Right lobe of liver (tissue), 4 donors: Measurements from ENCODE around the gene RNF157.

Experiments
- POLR2A ChIP-seq: fragments of 450-650 bp; IDR thresholded peaks from one replicate; pipeline ENCODE4 v1.6.1; 2017; ENCODE audit warnings: antibody characterized with exemption, mild to moderate bottlenecking
- TF ChIP-seq, protein P1 (sequence below), 4 donors: fragments of 200-600 bp in 3 of 4; fragments of 450-650 bp in 1 of 4; IDR thresholded peaks; one replicate each; pipeline versions ENCODE4 v1.5.1 to v1.8.0; 2016 to 2022; ENCODE audit warnings: antibody characterized with exemption in 4 of 4, mild to moderate bottlenecking in 2 of 4
- donor health status: DM: no; HTN: no; CAD: no.
- donor health status: DM: no; HTN: no; CAD: no.
- donor health status: DM: no; HTN: yes; CAD: no.

DNA sequence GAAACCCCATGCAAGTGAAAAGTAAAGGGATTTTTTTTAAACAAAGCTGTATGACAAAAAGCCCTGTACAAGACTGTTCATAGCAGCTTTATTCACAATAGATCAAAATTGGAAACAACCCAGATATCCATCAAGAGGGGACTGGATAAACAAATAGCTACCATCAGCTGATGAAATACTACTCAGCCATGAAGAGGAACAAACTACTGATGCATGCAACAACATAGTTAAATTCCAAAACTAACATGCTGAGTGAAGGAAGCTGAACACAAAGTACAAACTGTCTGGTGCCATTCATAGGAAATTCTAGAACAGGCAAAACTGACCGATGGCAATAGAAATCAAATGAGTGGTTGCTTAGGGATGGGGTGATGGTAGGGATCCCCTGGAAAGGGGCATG is 114.4 kb downstream of the RNF157 start:
- TF ChIP-seq POLR2A: no peak
- TF ChIP-seq, protein P1, sequence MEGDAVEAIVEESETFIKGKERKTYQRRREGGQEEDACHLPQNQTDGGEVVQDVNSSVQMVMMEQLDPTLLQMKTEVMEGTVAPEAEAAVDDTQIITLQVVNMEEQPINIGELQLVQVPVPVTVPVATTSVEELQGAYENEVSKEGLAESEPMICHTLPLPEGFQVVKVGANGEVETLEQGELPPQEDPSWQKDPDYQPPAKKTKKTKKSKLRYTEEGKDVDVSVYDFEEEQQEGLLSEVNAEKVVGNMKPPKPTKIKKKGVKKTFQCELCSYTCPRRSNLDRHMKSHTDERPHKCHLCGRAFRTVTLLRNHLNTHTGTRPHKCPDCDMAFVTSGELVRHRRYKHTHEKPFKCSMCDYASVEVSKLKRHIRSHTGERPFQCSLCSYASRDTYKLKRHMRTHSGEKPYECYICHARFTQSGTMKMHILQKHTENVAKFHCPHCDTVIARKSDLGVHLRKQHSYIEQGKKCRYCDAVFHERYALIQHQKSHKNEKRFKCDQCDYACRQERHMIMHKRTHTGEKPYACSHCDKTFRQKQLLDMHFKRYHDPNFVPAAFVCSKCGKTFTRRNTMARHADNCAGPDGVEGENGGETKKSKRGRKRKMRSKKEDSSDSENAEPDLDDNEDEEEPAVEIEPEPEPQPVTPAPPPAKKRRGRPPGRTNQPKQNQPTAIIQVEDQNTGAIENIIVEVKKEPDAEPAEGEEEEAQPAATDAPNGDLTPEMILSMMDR (IDR thresholded peaks at IDR 0.05): no peak
